Fibroblast of mammary gland (primary cell): Measurements from ENCODE around the gene PABPN1L.

ENCODE experiments used
- DNase-seq: peaks from one replicate; pipeline ENCODE4 v3.0.0-alpha.2; 2010; ENCODE audit warnings: low read depth
- H3K4me3 ChIP-seq: 2 replicates; pipeline ENCODE4 v1.5.1; 2011; ENCODE audit warnings: low read depth, mild to moderate bottlenecking, low read length, moderate library complexity; ENCODE audit not compliant: control insufficient read depth
- CTCF ChIP-seq: conservative IDR thresholded peaks from 2 replicates; pipeline ENCODE4 v1.5.1; 2011; ENCODE audit warnings: low read depth, low read length, inconsistent platforms; ENCODE audit not compliant: control insufficient read depth, insufficient read depth

PABPN1L gene

GRCh38 chr16:88867581-88868246 is 1.3 kb upstream of the PABPN1L start:
- no peak overlapping the region for H3K4me3 ChIP-seq
- DNase-seq, result no peak
- no peak for TF ChIP-seq CTCF

- DNase-seq, result no peak
- no peak overlapping the region for H3K4me3 ChIP-seq
- no peak for TF ChIP-seq CTCF
Observed at GRCh38 chr16:88865742-88866141, 718 bp downstream of the PABPN1L start.

GRCh38 chr16:88865310-88865709 is 1.1 kb downstream of the PABPN1L start:
- TF ChIP-seq CTCF, result no peak
- H3K4me3 ChIP-seq, result no peak overlapping the region
- DNase-seq, result no peak

GRCh38 chr16:88864521-88864920 is 1.9 kb downstream of the PABPN1L start:
- no peak for TF ChIP-seq CTCF
- DNase-seq, result no peak
- H3K4me3 ChIP-seq, result no peak overlapping the region

GRCh38 chr16:88864099-88864498 is 2.4 kb downstream of the PABPN1L start:
- TF ChIP-seq CTCF, result no peak

GRCh38 chr16:88863426-88863825 is 3.0 kb downstream of the PABPN1L start:
- DNase-seq, result no peak
- no peak for TF ChIP-seq CTCF
- no peak overlapping the region for H3K4me3 ChIP-seq

More at GRCh38 chr16:88864099-88864498, 2.4 kb downstream of the PABPN1L start:
- H3K4me3 ChIP-seq, result no peak overlapping the region
- no peak for DNase-seq

GRCh38 chr16:88862968-88863367 is 3.5 kb downstream of the PABPN1L start:
- no peak for DNase-seq
- no peak for TF ChIP-seq CTCF
- no peak overlapping the region for H3K4me3 ChIP-seq
